ENCODE results near the gene DNAJC17. TPM values are rescaled to one million over a fixed set of nuclear protein-coding genes. Genes with fewer than 3 reads are reported as not detected.
A peak's percentile ranks its signal among the peaks of the same experiment; 100 is the strongest.

Gene DNAJC17, protein sequence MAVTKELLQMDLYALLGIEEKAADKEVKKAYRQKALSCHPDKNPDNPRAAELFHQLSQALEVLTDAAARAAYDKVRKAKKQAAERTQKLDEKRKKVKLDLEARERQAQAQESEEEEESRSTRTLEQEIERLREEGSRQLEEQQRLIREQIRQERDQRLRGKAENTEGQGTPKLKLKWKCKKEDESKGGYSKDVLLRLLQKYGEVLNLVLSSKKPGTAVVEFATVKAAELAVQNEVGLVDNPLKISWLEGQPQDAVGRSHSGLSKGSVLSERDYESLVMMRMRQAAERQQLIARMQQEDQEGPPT
- total RNA-seq = 18.3 and 36.5 TPM in 2 replicates
- polyA plus RNA-seq = 53.9 and 59.2 TPM in 2 replicates

DNA sequence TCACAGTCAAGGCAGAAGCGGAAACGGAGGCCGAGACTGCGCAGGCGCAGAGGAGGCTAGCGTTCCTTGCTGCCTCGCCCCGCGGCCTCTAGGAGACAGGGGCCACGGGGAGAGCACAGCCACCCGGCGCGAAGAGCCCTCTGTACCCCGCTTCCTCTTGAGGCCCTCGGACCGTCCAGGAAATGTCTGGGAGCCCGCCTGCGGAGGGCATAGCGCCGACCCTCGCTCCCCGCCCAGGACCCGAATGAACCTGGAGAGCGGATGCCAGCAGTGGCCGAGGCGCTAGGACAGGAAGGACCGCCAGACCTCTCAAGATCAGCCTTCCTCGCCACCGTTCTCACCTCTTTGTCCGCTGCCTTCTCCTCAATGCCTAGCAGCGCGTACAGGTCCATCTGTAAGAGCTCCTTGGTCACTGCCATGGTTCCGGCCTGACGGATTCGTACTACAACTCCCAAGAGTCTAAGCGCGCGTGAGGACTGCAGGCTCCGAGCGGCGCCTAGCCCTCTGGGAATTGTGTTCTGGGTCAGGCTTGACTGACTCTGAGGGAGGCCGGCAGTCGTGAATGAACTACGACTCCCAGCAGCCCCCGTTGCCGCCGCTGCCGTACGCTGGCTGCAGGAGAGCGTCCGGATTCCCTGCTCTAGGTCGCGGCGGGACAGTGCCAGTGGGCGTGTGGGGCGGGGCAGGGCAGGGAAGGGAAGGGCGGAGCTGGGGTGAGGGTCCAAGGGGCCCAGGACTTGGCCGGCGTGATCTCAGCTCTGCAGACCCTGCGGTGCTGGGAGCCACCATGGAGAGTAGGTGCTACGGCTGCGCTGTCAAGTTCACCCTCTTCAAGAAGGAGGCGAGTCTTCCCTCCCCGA is at the start of gene DNAJC17, which contains the start of gene ZFYVE19:
Gene DNAJC17 (minus strand): TSS at position 446 of the 860 bp plus-strand sequence. CDS start 27 bp downstream, at position 419.
Gene ZFYVE19 (plus strand): TSS at position 62 of the 860 bp plus-strand sequence. CDS start 501 bp downstream, at position 563.
- Histone ChIP-seq H3K36me3 (replicated peaks; ENCODE audit: insufficient read depth, low read depth) (no peaks in the 10 kb centered on the region), H3K4me3 (peak within 1 kb of the TSS; percentile 71), H3K79me2 (peaks cover 46% of the 10 kb centered on the region), H3K4me1 (ENCODE audit: insufficient read depth) (peaks cover 5% of the 10 kb centered on the region), H3K9me3 (ENCODE audit: low read depth) (no peaks in the 10 kb centered on the region), H4K20me1 (ENCODE audit: insufficient read depth, poor library complexity, severe bottlenecking) (no peaks in the 10 kb centered on the region), H3K4me2 (peak within 1 kb of the TSS; percentile 81), H2AFZ (peak within 1 kb of the TSS; percentile 86), H3K27me3 (no peaks in the 10 kb centered on the region), H3K27ac (peak within 1 kb of the TSS; percentile 92), H3K9me2 (replicated peaks; ENCODE audit: insufficient read depth) (no peaks in the 10 kb centered on the region)
- TF ChIP-seq EZH2phosphoT487 (IDR thresholded peaks at IDR 0.05; ENCODE audit: low read depth, severe bottlenecking, unreplicated experiment) (no peak), EZH2 (IDR thresholded peaks at IDR 0.05; ENCODE audit: borderline replicate concordance) (no peak)
- TF ChIP-seq, protein P1, sequence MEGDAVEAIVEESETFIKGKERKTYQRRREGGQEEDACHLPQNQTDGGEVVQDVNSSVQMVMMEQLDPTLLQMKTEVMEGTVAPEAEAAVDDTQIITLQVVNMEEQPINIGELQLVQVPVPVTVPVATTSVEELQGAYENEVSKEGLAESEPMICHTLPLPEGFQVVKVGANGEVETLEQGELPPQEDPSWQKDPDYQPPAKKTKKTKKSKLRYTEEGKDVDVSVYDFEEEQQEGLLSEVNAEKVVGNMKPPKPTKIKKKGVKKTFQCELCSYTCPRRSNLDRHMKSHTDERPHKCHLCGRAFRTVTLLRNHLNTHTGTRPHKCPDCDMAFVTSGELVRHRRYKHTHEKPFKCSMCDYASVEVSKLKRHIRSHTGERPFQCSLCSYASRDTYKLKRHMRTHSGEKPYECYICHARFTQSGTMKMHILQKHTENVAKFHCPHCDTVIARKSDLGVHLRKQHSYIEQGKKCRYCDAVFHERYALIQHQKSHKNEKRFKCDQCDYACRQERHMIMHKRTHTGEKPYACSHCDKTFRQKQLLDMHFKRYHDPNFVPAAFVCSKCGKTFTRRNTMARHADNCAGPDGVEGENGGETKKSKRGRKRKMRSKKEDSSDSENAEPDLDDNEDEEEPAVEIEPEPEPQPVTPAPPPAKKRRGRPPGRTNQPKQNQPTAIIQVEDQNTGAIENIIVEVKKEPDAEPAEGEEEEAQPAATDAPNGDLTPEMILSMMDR (IDR thresholded peaks at IDR 0.05; ENCODE audit: poor library complexity) = no peak
- 3% methylated on average over 53 of the region's 64 CpGs for WGBS (ENCODE audit: low lambda C conversion rate, missing lambda C conversion rate)
- DNase-seq (ENCODE audit: low spot score) = peak; percentile 99

DNA sequence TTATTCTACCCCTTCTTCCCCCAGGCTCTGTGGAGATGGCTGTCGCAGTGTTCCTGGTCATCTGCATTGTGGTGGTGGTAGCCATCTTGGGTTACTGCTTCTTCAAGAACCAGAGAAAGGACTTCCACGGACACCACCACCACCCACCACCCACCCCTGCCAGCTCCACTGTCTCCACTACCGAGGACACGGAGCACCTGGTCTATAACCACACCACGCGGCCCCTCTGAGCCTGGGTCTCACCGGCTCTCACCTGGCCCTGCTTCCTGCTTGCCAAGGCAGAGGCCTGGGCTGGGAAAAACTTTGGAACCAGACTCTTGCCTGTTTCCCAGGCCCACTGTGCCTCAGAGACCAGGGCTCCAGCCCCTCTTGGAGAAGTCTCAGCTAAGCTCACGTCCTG is 49.5 kb upstream of the DNAJC17 start:
- H3K4me3 ChIP-seq = no peak overlapping the region
- WGBS (ENCODE audit: low lambda C conversion rate, missing lambda C conversion rate) = 87% methylated on average over 8 of the region's 8 CpGs
- no peak overlapping the region for H2AFZ ChIP-seq
- no peak for DNase-seq (ENCODE audit: low spot score)
- H3K27ac ChIP-seq = peak overlapping the region; percentile 95
- H3K4me2 ChIP-seq = peak overlapping the region; percentile 56
- H3K27me3 ChIP-seq = no peaks in the 10 kb centered on the region
- peaks cover 13% of the 10 kb centered on the region for H3K79me2 ChIP-seq
- no peaks in the 10 kb centered on the region for H3K9me3 ChIP-seq (ENCODE audit: low read depth)
- TF ChIP-seq, protein P1 (IDR thresholded peaks at IDR 0.05; ENCODE audit: poor library complexity) = no peak
- TF ChIP-seq EZH2phosphoT487 (IDR thresholded peaks at IDR 0.05; ENCODE audit: low read depth, severe bottlenecking, unreplicated experiment) (no peak), EZH2 (IDR thresholded peaks at IDR 0.05; ENCODE audit: borderline replicate concordance) (no peak)
- no peaks in the 10 kb centered on the region for H3K9me2 ChIP-seq (replicated peaks; ENCODE audit: insufficient read depth)
- H3K36me3 ChIP-seq (replicated peaks; ENCODE audit: insufficient read depth, low read depth) = no peaks in the 10 kb centered on the region
- H3K4me1 ChIP-seq (ENCODE audit: insufficient read depth) = peaks cover 22% of the 10 kb centered on the region
- no peaks in the 10 kb centered on the region for H4K20me1 ChIP-seq (ENCODE audit: insufficient read depth, poor library complexity, severe bottlenecking)

DNA sequence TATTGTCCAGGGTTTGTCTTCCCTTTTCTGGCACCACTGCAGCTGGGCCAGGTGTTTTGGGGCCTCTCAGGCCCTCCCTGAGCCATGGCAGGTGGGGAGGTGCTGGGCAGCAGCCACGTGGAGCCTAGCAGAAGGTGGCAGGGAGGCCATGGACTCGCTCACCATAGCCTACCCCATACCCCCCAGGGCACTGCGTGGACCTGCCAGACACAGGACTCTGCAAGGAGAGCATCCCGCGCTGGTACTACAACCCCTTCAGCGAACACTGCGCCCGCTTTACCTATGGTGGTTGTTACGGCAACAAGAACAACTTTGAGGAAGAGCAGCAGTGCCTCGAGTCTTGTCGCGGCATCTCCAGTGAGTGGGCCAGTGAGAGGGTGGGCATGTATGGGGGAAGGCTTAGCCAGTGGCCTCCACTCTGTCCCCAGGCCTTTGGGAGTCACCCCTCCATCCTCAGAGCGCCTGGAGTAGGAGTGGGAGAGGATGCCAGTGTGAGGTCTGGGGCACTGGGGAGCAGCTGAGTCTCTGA is 48.5 kb upstream of the DNAJC17 start:
- no peaks in the 10 kb centered on the region for H4K20me1 ChIP-seq (ENCODE audit: insufficient read depth, poor library complexity, severe bottlenecking)
- no peak overlapping the region for H3K4me3 ChIP-seq
- no peaks in the 10 kb centered on the region for H3K36me3 ChIP-seq (replicated peaks; ENCODE audit: insufficient read depth, low read depth)
- no peaks in the 10 kb centered on the region for H3K27me3 ChIP-seq
- H3K9me3 ChIP-seq (ENCODE audit: low read depth) = no peaks in the 10 kb centered on the region
- 90% methylated on average over 13 of the region's 13 CpGs for WGBS (ENCODE audit: low lambda C conversion rate, missing lambda C conversion rate)
- no peak for TF ChIP-seq EZH2 (IDR thresholded peaks at IDR 0.05; ENCODE audit: borderline replicate concordance)
- TF ChIP-seq, protein P1 (IDR thresholded peaks at IDR 0.05; ENCODE audit: poor library complexity) = no peak
- no peak for TF ChIP-seq EZH2phosphoT487 (IDR thresholded peaks at IDR 0.05; ENCODE audit: low read depth, severe bottlenecking, unreplicated experiment)
- H3K9me2 ChIP-seq (replicated peaks; ENCODE audit: insufficient read depth) = no peaks in the 10 kb centered on the region
- peaks cover 22% of the 10 kb centered on the region for H3K4me1 ChIP-seq (ENCODE audit: insufficient read depth)
- no peak overlapping the region for H3K4me2 ChIP-seq
- no peak overlapping the region for H2AFZ ChIP-seq
- H3K27ac ChIP-seq = no peak overlapping the region
- no peak for DNase-seq (ENCODE audit: low spot score)
- peaks cover 23% of the 10 kb centered on the region for H3K79me2 ChIP-seq

Measured in hepatocyte (in vitro differentiated cells).